Calu3 (cell line): ENCODE results near the gene SLC30A5. TPM values are rescaled to one million over a fixed set of nuclear protein-coding genes. Genes with fewer than 3 reads are reported as not detected.

Source experiments
- BruUV-seq: library from RNA; stranded (reverse); fragments of 400-500 nt; replicated peaks from 2 replicates; lab custom pipeline; 2021; lab: Mats Ljungman, UMichigan
- CTCF ChIA-PET: fragments of 300-600 bp; sonication (Branson Sonifier 250); formaldehyde crosslinking; loops from one replicate; lab custom pipeline; 2022; ENCODE audit warnings: antibody characterized with exemption; lab: Charles Lee
- DNase-seq: peaks from one replicate; pipeline ENCODE4 v3.0.0; 2022
- H3K27ac Mint-ChIP-seq: one replicate; pipeline ENCODE4 v1.8.0; 2022; ENCODE audit warnings: mixed read lengths; ENCODE audit not compliant: unreplicated experiment
- H3K27me3 Mint-ChIP-seq: one replicate; pipeline ENCODE4 v1.8.0; 2022; ENCODE audit warnings: mixed read lengths; ENCODE audit not compliant: unreplicated experiment
- H3K36me3 Mint-ChIP-seq: one replicate; pipeline ENCODE4 v1.8.0; 2022; ENCODE audit warnings: mild to moderate bottlenecking, moderate library complexity, mixed read lengths; ENCODE audit not compliant: insufficient read depth, unreplicated experiment
- H3K4me1 Mint-ChIP-seq: one replicate; pipeline ENCODE4 v1.8.0; 2022; ENCODE audit warnings: mild to moderate bottlenecking, low read depth, mixed read lengths; ENCODE audit not compliant: unreplicated experiment
- H3K4me3 Mint-ChIP-seq: one replicate; pipeline ENCODE4 v1.8.0; 2022; ENCODE audit warnings: mild to moderate bottlenecking, low read depth, moderate library complexity, mixed read lengths; ENCODE audit not compliant: unreplicated experiment
- H3K9me3 Mint-ChIP-seq: one replicate; pipeline ENCODE4 v1.8.0; 2022; ENCODE audit warnings: low read depth, mixed read lengths; ENCODE audit not compliant: unreplicated experiment
- intact Hi-C: fragments of 100-400 bp; cut with micrococcal nuclease; formaldehyde crosslinking; loops from one replicate; pipeline ENCODE4 v1.10.0; 2022; ENCODE audit not compliant: unreplicated experiment
- total RNA-seq: library from RNA; stranded (reverse); gene quantifications from 2 replicates; pipeline ENCODE4 v1.2.3, GENCODE V29; 2022
- TF ChIP-seq, protein P1 (sequence below): fragments of 200-600 bp; IDR thresholded peaks from one replicate; pipeline ENCODE4 v1.8.0; 2022; ENCODE audit warnings: antibody characterized with exemption; ENCODE audit not compliant: unreplicated experiment

SLC30A5 gene
- total RNA-seq, 1 experiment from 2014 or later = 51.0 TPM

DNA sequence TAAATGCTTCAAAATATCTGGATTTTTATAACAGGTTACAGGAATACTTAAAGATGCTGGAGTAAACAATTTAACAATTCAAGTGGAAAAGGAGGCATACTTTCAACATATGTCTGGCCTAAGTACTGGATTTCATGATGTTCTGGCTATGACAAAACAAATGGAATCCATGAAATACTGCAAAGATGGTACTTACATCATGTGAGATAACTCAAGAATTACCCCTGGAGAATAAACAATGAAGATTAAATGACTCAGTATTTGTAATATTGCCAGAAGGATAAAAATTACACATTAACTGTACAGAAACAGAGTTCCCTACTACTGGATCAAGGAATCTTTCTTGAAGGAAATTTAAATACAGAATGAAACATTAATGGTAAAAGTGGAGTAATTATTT is 35.6 kb downstream of the SLC30A5 start:
- BruUV-seq = no TSS peak
- intact Hi-C loops = no loop called here
- DNase-seq = no peak

DNA sequence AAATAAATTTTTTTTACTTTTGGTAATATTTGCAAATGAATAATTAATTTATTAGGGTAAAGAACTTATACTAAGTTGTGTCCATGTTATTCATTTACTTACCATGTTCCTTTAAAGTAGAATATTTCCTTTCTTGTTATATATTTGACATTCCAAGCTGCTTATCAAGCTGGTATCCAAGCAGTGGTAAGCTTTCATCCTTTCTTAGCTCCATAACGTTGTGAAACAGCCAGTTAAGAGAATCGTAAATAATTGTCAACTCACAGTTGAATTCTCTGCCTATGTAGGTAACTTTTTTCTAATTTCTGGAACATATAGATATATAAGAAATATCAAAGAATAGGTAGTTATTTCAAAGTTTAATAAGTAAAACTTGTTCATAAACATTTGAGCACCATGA is 36.4 kb downstream of the SLC30A5 start:
- H3K4me1 Mint-ChIP-seq = peaks cover 7% of the 10 kb centered on the region
- no peak for DNase-seq
- H3K9me3 Mint-ChIP-seq = no peaks in the 10 kb centered on the region
- no peaks in the 10 kb centered on the region for H3K27me3 Mint-ChIP-seq
- intact Hi-C loops = no loop called here
- TF ChIP-seq, protein P1, sequence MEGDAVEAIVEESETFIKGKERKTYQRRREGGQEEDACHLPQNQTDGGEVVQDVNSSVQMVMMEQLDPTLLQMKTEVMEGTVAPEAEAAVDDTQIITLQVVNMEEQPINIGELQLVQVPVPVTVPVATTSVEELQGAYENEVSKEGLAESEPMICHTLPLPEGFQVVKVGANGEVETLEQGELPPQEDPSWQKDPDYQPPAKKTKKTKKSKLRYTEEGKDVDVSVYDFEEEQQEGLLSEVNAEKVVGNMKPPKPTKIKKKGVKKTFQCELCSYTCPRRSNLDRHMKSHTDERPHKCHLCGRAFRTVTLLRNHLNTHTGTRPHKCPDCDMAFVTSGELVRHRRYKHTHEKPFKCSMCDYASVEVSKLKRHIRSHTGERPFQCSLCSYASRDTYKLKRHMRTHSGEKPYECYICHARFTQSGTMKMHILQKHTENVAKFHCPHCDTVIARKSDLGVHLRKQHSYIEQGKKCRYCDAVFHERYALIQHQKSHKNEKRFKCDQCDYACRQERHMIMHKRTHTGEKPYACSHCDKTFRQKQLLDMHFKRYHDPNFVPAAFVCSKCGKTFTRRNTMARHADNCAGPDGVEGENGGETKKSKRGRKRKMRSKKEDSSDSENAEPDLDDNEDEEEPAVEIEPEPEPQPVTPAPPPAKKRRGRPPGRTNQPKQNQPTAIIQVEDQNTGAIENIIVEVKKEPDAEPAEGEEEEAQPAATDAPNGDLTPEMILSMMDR = no peak
- H3K36me3 Mint-ChIP-seq = peaks cover 10% of the 10 kb centered on the region
- no TSS peak for BruUV-seq
- H3K4me3 Mint-ChIP-seq = no peak overlapping the region
- H3K27ac Mint-ChIP-seq = no peak overlapping the region
- CTCF ChIA-PET = interaction anchor here (0.8 kb wide), 1 partner anchor 36 kb away, joined by 3 read pairs; the partner anchor contains the start of gene CCNB1

More for the DNA sequence above, 35.6 kb downstream of the SLC30A5 start:
- Mint-ChIP-seq H3K27me3 (no peaks in the 10 kb centered on the region), H3K4me3 (no peak overlapping the region), H3K4me1 (peaks cover 7% of the 10 kb centered on the region), H3K9me3 (no peaks in the 10 kb centered on the region), H3K36me3 (peaks cover 10% of the 10 kb centered on the region), H3K27ac (no peak overlapping the region)
- TF ChIP-seq, protein P1 = no peak
- CTCF ChIA-PET = no interaction called here

DNA sequence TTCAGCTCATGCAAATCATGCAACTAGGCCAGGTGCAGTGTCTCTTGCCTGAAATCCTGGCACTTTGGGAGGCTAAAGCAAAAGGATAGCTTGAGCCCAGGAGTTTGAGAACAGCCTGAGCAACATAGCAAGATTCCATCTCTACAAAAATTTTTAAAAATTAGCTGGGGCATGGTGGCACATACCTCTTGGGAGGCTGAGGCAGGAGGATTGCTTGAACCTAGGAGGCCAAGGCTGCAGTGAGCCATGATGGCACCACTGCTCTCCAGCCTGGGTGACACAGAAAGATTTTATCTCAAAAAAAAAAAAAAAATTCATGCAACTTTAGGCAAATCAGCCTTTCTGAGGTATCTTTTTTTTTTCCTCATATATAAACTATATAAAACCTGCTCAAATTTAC is 37.5 kb downstream of the SLC30A5 start:
- H3K27me3 Mint-ChIP-seq = no peaks in the 10 kb centered on the region
- CTCF ChIA-PET = no interaction called here
- peaks cover 7% of the 10 kb centered on the region for H3K4me1 Mint-ChIP-seq
- H3K9me3 Mint-ChIP-seq = no peaks in the 10 kb centered on the region
- peaks cover 5% of the 10 kb centered on the region for H3K36me3 Mint-ChIP-seq
- no TSS peak for BruUV-seq
- TF ChIP-seq, protein P1 = no peak
- no peak overlapping the region for H3K27ac Mint-ChIP-seq
- DNase-seq = no peak
- intact Hi-C loops = no loop called here
- H3K4me3 Mint-ChIP-seq = no peak overlapping the region

DNA sequence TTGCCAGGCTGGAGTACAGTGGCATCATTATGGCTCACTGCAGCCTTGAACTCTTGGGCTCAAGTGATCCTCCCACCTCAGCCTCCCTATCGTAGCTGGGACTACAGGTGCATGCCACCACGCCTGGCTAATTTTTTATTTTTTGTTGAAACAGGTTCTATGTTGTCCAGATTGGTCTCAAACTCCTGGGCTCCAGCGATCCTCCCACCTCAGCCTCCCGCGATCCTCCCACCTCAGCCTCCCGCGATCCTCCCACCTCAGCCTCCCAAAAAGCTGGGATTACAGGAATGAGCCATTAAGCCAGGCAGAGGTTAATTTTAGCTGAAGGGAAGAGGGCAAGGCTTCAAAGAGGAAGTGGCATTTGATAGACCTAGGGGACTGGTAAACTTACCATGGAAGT is 40.3 kb downstream of the SLC30A5 start:
- TF ChIP-seq, protein P1 = no peak
- BruUV-seq = no TSS peak
- CTCF ChIA-PET = no interaction called here
- Mint-ChIP-seq H3K27ac (no peak overlapping the region), H3K27me3 (no peaks in the 10 kb centered on the region), H3K36me3 (peaks cover 2% of the 10 kb centered on the region), H3K4me3 (no peak overlapping the region), H3K9me3 (no peaks in the 10 kb centered on the region), H3K4me1 (peaks cover 6% of the 10 kb centered on the region)
- DNase-seq = no peak
- intact Hi-C loops = no loop called here
